Measurements from ENCODE around the gene UGT3A1.

Gene UGT3A1

GRCh38 chr5:35954175-35954574, 37.0 kb downstream of the UGT3A1 start:
- H3K9me3 Mint-ChIP-seq = peaks cover 2% of the 10 kb centered on the region
- ATAC-seq (peak; percentile 57), DNase-seq (ENCODE audit: low spot score in 2 of 2) (no peak)
- H3K27ac Mint-ChIP-seq = no peak overlapping the region
- peaks cover 8% of the 10 kb centered on the region for H3K4me1 Mint-ChIP-seq
- H3K4me3 Mint-ChIP-seq = no peak overlapping the region
- no peaks in the 10 kb centered on the region for H3K36me3 Mint-ChIP-seq

GRCh38 chr5:35947085-35947484, 44.1 kb downstream of the UGT3A1 start:
- no peak overlapping the region for H3K27ac Mint-ChIP-seq
- ATAC-seq (no peak), DNase-seq (ENCODE audit: low spot score in 2 of 2) (no peak)
- H3K36me3 Mint-ChIP-seq = no peaks in the 10 kb centered on the region
- H3K4me1 Mint-ChIP-seq = no peaks in the 10 kb centered on the region
- H3K9me3 Mint-ChIP-seq = no peaks in the 10 kb centered on the region
- H3K4me3 Mint-ChIP-seq = no peak overlapping the region

GRCh38 chr5:35939639-35940038, 51.6 kb downstream of the UGT3A1 start:
- DNase-seq (ENCODE audit: low spot score in 2 of 2) (no peak), ATAC-seq (no peak)
- no peak overlapping the region for H3K4me3 Mint-ChIP-seq
- H3K9me3 Mint-ChIP-seq = no peaks in the 10 kb centered on the region
- no peaks in the 10 kb centered on the region for H3K36me3 Mint-ChIP-seq
- no peaks in the 10 kb centered on the region for H3K4me1 Mint-ChIP-seq
- no peak overlapping the region for H3K27ac Mint-ChIP-seq

- H3K9me3 Mint-ChIP-seq = no peaks in the 10 kb centered on the region
- H3K4me1 Mint-ChIP-seq = no peaks in the 10 kb centered on the region
- ATAC-seq = peak; percentile 44
- H3K4me3 Mint-ChIP-seq = no peak within 1 kb of the TSS
- no peak for DNase-seq (ENCODE audit: low spot score in 2 of 2)
- no peaks in the 10 kb centered on the region for H3K36me3 Mint-ChIP-seq
- H3K27ac Mint-ChIP-seq = no peak within 1 kb of the TSS
Observed at GRCh38 chr5:35938568-35939227, 52.5 kb downstream of the UGT3A1 start, which contains the start of gene CAPSL. CAPSL (minus strand) TSS chr5:35938622; CDS start chr5:35921120, 17,502 bp downstream.

GRCh38 chr5:35926389-35927051, 64.7 kb downstream of the UGT3A1 start:
- ATAC-seq = peak; percentile 57
- peak; percentile 58 to 86 for DNase-seq (ENCODE audit: low spot score in 2 of 2)
- peak overlapping the region; percentile 75 for H3K4me3 Mint-ChIP-seq
- H3K27ac Mint-ChIP-seq = no peak overlapping the region
- H3K36me3 Mint-ChIP-seq = no peaks in the 10 kb centered on the region
- no peaks in the 10 kb centered on the region for H3K9me3 Mint-ChIP-seq
- H3K4me1 Mint-ChIP-seq = peaks cover 42% of the 10 kb centered on the region

- DNase-seq (ENCODE audit: low spot score in 2 of 2) (peak; percentile 65 to 85), ATAC-seq (peak; percentile 91)
- H3K4me1 Mint-ChIP-seq = peaks cover 48% of the 10 kb centered on the region
Observed at GRCh38 chr5:35924950-35925722, 66.1 kb downstream of the UGT3A1 start.

GRCh38 chr5:35924122-35924949, 66.9 kb downstream of the UGT3A1 start:
- peaks cover 56% of the 10 kb centered on the region for H3K4me1 Mint-ChIP-seq
- peaks cover 4% of the 10 kb centered on the region for H3K9me3 Mint-ChIP-seq
- H3K27ac Mint-ChIP-seq = peak overlapping the region; percentile 85
- H3K36me3 Mint-ChIP-seq = no peaks in the 10 kb centered on the region
- ATAC-seq (peak; percentile 43), DNase-seq (ENCODE audit: low spot score in 2 of 2) (no peak)
- H3K4me3 Mint-ChIP-seq = peak overlapping the region; percentile 75

More at GRCh38 chr5:35924950-35925722, 66.1 kb downstream of the UGT3A1 start:
- Mint-ChIP-seq H3K27ac (peak overlapping the region; percentile 85), H3K4me3 (peak overlapping the region; percentile 75), H3K9me3 (no peaks in the 10 kb centered on the region), H3K36me3 (no peaks in the 10 kb centered on the region)

GRCh38 chr5:35922468-35922867, 68.7 kb downstream of the UGT3A1 start:
- Mint-ChIP-seq H3K4me1 (peaks cover 59% of the 10 kb centered on the region), H3K9me3 (peaks cover 5% of the 10 kb centered on the region), H3K36me3 (no peaks in the 10 kb centered on the region), H3K4me3 (no peak overlapping the region), H3K27ac (no peak overlapping the region)
- ATAC-seq (no peak), DNase-seq (ENCODE audit: low spot score in 2 of 2) (no peak)

- no peak overlapping the region for H3K27ac Mint-ChIP-seq
- DNase-seq (ENCODE audit: low spot score in 2 of 2) = no peak
- peaks cover 59% of the 10 kb centered on the region for H3K4me1 Mint-ChIP-seq
Observed at GRCh38 chr5:35921930-35922329, 69.3 kb downstream of the UGT3A1 start.

GRCh38 chr5:35920890-35921289, 70.3 kb downstream of the UGT3A1 start:
- Mint-ChIP-seq H3K4me1 (peaks cover 50% of the 10 kb centered on the region), H3K27ac (no peak overlapping the region)

More at GRCh38 chr5:35921930-35922329, 69.3 kb downstream of the UGT3A1 start:
- Mint-ChIP-seq H3K9me3 (peaks cover 5% of the 10 kb centered on the region), H3K36me3 (no peaks in the 10 kb centered on the region), H3K4me3 (no peak overlapping the region)
- no peak for ATAC-seq

GRCh38 chr5:35919191-35919590, 72.0 kb downstream of the UGT3A1 start:
- no peak for DNase-seq (ENCODE audit: low spot score in 2 of 2)
- Mint-ChIP-seq H3K9me3 (peaks cover 5% of the 10 kb centered on the region), H3K27ac (no peak overlapping the region), H3K4me3 (no peak overlapping the region), H3K4me1 (peaks cover 35% of the 10 kb centered on the region), H3K36me3 (no peaks in the 10 kb centered on the region)
- ATAC-seq = peak; percentile 85

More at GRCh38 chr5:35920890-35921289, 70.3 kb downstream of the UGT3A1 start:
- H3K4me3 Mint-ChIP-seq = no peak overlapping the region
- peaks cover 5% of the 10 kb centered on the region for H3K9me3 Mint-ChIP-seq
- ATAC-seq (no peak), DNase-seq (ENCODE audit: low spot score in 2 of 2) (no peak)
- H3K36me3 Mint-ChIP-seq = no peaks in the 10 kb centered on the region

- H3K27ac Mint-ChIP-seq = no peak overlapping the region
- H3K9me3 Mint-ChIP-seq = no peaks in the 10 kb centered on the region
- H3K4me1 Mint-ChIP-seq = peaks cover 38% of the 10 kb centered on the region
- ATAC-seq (no peak), DNase-seq (ENCODE audit: low spot score in 2 of 2) (no peak)
- no peaks in the 10 kb centered on the region for H3K36me3 Mint-ChIP-seq
- no peak overlapping the region for H3K4me3 Mint-ChIP-seq
Observed at GRCh38 chr5:35908814-35909213, 82.4 kb downstream of the UGT3A1 start.

- ATAC-seq (no peak), DNase-seq (ENCODE audit: low spot score in 2 of 2) (no peak)
- no peaks in the 10 kb centered on the region for H3K36me3 Mint-ChIP-seq
- H3K4me1 Mint-ChIP-seq = peaks cover 44% of the 10 kb centered on the region
- no peak overlapping the region for H3K4me3 Mint-ChIP-seq
- H3K9me3 Mint-ChIP-seq = no peaks in the 10 kb centered on the region
- no peak overlapping the region for H3K27ac Mint-ChIP-seq
Observed at GRCh38 chr5:35908228-35908627, 83.0 kb downstream of the UGT3A1 start.

GRCh38 chr5:35904443-35905132, 86.6 kb downstream of the UGT3A1 start:
- Mint-ChIP-seq H3K27ac (peak overlapping the region; percentile 56), H3K4me3 (no peak overlapping the region), H3K4me1 (peaks cover 72% of the 10 kb centered on the region), H3K9me3 (no peaks in the 10 kb centered on the region), H3K36me3 (no peaks in the 10 kb centered on the region)
- ATAC-seq = peak; percentile 79
- no peak for DNase-seq (ENCODE audit: low spot score in 2 of 2)
